Tibial nerve (tissue), 4 donors: ENCODE data around the gene DIO2. TPM values are rescaled to one million over a fixed set of nuclear protein-coding genes. Genes with fewer than 3 reads are reported as not detected.

Source experiments
- DNase-seq, 2 donors: peaks; one replicate each; pipeline ENCODE4 v3.0.0-alpha.2; 2019; ENCODE audit warnings: low spot score in 2 of 2
- H3K27ac ChIP-seq, 4 donors: fragments of 200-600 bp; sonication (generic) in 3 of 4; one replicate each; pipeline ENCODE4 v1.5.1; 2017 to 2019; ENCODE audit warnings: mild to moderate bottlenecking in 1 of 4
- H3K27me3 ChIP-seq, 2 donors: fragments of 200-600 bp; sonication (generic) in 1 of 2; one replicate each; pipeline versions ENCODE4 v1.5.1 to v1.6.0; 2017 to 2019
- H3K36me3 ChIP-seq, 3 donors: fragments of 200-600 bp; sonication (generic); one replicate each; pipeline ENCODE4 v1.5.1; 2018 to 2019
- H3K4me1 ChIP-seq, 4 donors: fragments of 200-600 bp; sonication (generic) in 3 of 4; one replicate each; pipeline ENCODE4 v1.5.1; 2017 to 2019
- H3K4me3 ChIP-seq, 4 donors: fragments of 200-600 bp; sonication (generic) in 3 of 4; one replicate each; pipeline ENCODE4 v1.5.1; 2017 to 2019; ENCODE audit warnings: mild to moderate bottlenecking in 1 of 4, moderate library complexity in 1 of 4
- H3K9me3 ChIP-seq, 4 donors: fragments of 200-600 bp; sonication (generic) in 3 of 4; one replicate each; pipeline ENCODE4 v1.5.1; 2017 to 2019
- EP300 ChIP-seq, 2 donors: sonication (generic); formaldehyde crosslinking; IDR thresholded peaks; one replicate each; pipeline ENCODE4 v1.6.1; 2017; ENCODE audit warnings: antibody characterized with exemption in 2 of 2, mild to moderate bottlenecking in 1 of 2
- POLR2A ChIP-seq, 2 donors: fragments of 450-650 bp; IDR thresholded peaks; one replicate each; pipeline ENCODE4 v1.6.1; 2017; ENCODE audit warnings: antibody characterized with exemption in 2 of 2, mild to moderate bottlenecking in 2 of 2, moderate library complexity in 2 of 2
- WGBS, 2 donors: methylation state at CpG; one replicate each; pipeline ENCODE4 v1.1.5; 2018; 5-methylcytosine and 5-hydroxymethylcytosine counted together
- total RNA-seq, 4 donors: library from RNA; depleted of rRNA; stranded (reverse); fragments of >200 nt; gene quantifications; one replicate each; pipeline ENCODE4 v1.1.0, GENCODE V29; 2016
- TF ChIP-seq, protein P1 (sequence below), 5 experiments: fragments of 200-600 bp in 3 of 5; fragments of 450-650 bp in 2 of 5; sonication (generic) in 3 of 5; IDR thresholded peaks; one replicate each; pipeline ENCODE4 v1.5.1; 2016 to 2019; ENCODE audit warnings: antibody characterized with exemption in 5 of 5, mild to moderate bottlenecking in 3 of 5, moderate library complexity in 2 of 5

The DIO2 gene
- 1 to 10 TPM in 3 of 4 donors, under 1 TPM in 1; 0.84 to 5.9 (median 2.8) TPM for total RNA-seq

DNA sequence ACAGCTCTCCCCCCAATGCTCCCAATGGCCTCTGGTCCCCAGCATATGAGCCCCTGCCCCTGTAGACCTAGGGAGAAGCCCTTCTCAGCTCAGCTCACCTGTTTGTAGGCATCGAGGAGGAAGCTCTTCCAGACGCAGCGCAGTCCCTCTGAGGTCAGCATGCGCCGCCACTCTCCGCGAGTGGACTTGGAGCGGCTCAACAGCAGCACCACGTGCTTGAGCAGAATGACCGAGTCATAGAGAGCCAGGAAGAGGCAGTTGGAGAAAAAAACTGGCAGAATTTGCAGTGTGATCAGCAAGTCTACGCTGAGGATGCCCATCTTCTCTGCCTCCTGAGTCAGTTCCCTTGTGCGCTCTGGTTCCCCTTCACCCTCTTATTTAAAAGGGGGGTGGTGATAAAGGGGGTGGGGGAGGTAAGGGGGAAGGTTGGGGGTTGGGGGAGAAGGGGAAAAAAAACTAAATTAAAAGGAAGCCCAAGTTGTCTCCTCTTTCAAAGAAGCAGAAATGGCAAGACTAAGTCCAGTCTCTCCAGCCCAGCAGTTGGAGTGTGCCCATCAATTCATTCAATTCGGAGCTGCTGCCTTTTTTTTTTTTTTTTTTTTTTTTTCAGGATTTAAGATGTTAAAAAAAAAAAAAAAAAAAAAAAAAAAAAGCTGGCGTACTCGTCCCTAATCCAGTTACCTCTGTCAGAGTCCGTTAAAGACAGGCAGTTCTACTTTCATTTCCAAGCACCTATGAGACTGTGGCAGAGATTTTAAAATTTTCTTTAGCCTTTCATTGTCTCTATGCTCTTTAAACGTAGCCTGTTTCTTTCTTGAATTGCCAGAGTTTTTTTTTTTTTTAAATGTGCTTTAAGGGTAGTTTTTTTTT, at the start of gene DIO2:
Gene DIO2 (minus strand): TSS at position 352 of the 870 bp plus-strand sequence. CDS start 32 bp downstream, at position 320.
- Histone ChIP-seq H3K4me3 (peak within 1 kb of the TSS in 2 of 4 donors; percentile 22 to 36), H3K9me3 (no peaks in the 10 kb centered on the region), H3K4me1 (peaks cover 0 to 20% (median 0%) of the 10 kb centered on the region in 4 donors), H3K27ac (peak within 1 kb of the TSS in 2 of 4 donors; percentile 20 to 53), H3K27me3 (no peaks in the 10 kb centered on the region), H3K36me3 (no peaks in the 10 kb centered on the region)
- TF ChIP-seq POLR2A (IDR thresholded peaks at IDR 0.05) (peak in 1 of 2 donors; percentile 24), EP300 (IDR thresholded peaks at IDR 0.05) (no peak)
- 47 to 49% methylated on average over 17 of the region's 17 CpGs for WGBS, 2 donors
- DNase-seq: peak; percentile 26 to 36

DNA sequence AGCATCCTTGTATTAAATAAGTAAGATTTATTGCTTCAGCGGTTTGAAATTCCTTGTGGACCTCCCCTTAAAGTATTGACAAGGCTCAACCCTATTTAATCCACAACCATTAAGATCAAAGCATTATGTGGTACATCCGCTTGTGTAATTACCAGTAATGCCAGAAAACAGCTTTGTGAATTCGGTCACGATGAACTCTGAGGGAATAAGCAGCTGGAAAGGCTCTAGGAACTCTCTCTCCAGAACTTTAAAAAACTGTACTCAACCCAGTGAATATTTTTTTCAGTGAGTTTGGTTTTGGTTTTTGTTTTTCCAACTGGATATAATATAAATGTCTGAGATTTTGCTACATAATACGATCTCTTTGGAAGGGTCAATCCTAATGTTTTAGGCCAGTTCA, 49.3 kb upstream of the DIO2 start:
- Histone ChIP-seq H3K4me1 (peaks cover 0 to 15% (median 0%) of the 10 kb centered on the region in 4 donors), H3K36me3 (no peaks in the 10 kb centered on the region), H3K9me3 (no peaks in the 10 kb centered on the region), H3K4me3 (no peak overlapping the region), H3K27me3 (no peaks in the 10 kb centered on the region), H3K27ac (peak overlapping the region in 2 of 4 donors; percentile 21 to 23)
- WGBS, 2 donors: 68% methylated on average over 5 of the region's 5 CpGs
- no peak for TF ChIP-seq EP300 (IDR thresholded peaks at IDR 0.05)
- TF ChIP-seq POLR2A (IDR thresholded peaks at IDR 0.05): no peak
- TF ChIP-seq, protein P1, sequence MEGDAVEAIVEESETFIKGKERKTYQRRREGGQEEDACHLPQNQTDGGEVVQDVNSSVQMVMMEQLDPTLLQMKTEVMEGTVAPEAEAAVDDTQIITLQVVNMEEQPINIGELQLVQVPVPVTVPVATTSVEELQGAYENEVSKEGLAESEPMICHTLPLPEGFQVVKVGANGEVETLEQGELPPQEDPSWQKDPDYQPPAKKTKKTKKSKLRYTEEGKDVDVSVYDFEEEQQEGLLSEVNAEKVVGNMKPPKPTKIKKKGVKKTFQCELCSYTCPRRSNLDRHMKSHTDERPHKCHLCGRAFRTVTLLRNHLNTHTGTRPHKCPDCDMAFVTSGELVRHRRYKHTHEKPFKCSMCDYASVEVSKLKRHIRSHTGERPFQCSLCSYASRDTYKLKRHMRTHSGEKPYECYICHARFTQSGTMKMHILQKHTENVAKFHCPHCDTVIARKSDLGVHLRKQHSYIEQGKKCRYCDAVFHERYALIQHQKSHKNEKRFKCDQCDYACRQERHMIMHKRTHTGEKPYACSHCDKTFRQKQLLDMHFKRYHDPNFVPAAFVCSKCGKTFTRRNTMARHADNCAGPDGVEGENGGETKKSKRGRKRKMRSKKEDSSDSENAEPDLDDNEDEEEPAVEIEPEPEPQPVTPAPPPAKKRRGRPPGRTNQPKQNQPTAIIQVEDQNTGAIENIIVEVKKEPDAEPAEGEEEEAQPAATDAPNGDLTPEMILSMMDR (IDR thresholded peaks at IDR 0.05): no peak
- DNase-seq: no peak

DNA sequence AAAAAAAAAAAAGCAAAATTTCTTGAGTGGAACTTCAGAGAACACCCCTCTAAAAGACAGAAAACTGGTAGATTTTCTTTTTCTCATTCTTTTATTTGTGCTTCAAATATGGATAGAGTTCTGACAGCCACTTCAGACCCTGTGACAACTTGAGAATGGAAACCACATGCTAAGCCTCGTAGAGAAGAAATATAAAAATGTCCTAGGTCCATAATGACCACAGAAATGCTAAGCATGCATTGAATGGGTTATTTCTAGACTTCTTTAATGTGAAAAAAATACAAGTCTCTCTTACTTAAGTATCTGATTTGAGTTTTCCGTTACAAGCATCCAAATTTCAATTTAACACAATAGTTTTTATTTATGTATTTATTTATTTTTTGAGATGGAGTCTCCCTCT, 28.3 kb upstream of the DIO2 start:
- H3K36me3 ChIP-seq: no peaks in the 10 kb centered on the region
- H3K27me3 ChIP-seq: no peaks in the 10 kb centered on the region
- DNase-seq: no peak
- H3K9me3 ChIP-seq: peaks cover 0 to 27% (median 0%) of the 10 kb centered on the region in 4 donors
- no peak overlapping the region for H3K27ac ChIP-seq
- no peaks in the 10 kb centered on the region for H3K4me1 ChIP-seq
- H3K4me3 ChIP-seq: no peak overlapping the region
- TF ChIP-seq POLR2A (IDR thresholded peaks at IDR 0.05) (no peak), EP300 (IDR thresholded peaks at IDR 0.05) (no peak)
- TF ChIP-seq, protein P1 (IDR thresholded peaks at IDR 0.05): no peak
- WGBS, 2 donors: 78 to 79% methylated on average over 2 of the region's 2 CpGs

DNA sequence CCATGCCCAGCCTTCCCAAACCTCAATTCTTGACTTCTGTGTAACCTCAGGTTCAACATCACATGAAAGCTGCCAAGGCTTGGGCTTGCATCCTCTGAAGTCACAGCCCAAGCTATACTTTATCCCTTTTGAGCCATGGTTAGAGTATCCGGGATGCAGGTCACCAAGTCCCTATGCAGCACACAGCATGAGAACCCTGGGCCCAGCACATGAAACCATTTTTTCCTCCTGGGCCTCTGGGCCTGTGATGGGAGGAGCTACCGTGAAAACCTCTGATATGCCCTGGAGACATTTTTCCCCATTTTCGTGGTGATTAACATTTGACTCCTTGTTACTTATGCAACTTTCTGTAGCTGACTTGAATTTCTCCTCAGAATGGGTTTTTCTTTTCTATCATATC, 25.8 kb upstream of the DIO2 start:
- H3K9me3 ChIP-seq: peaks cover 0 to 27% (median 0%) of the 10 kb centered on the region in 4 donors
- no peaks in the 10 kb centered on the region for H3K36me3 ChIP-seq
- TF ChIP-seq POLR2A (IDR thresholded peaks at IDR 0.05) (no peak), EP300 (IDR thresholded peaks at IDR 0.05) (no peak)
- TF ChIP-seq, protein P1 (IDR thresholded peaks at IDR 0.05): no peak
- H3K27ac ChIP-seq: no peak overlapping the region
- H3K4me1 ChIP-seq: no peaks in the 10 kb centered on the region
- H3K27me3 ChIP-seq: no peaks in the 10 kb centered on the region
- DNase-seq: no peak
- no peak overlapping the region for H3K4me3 ChIP-seq
- 81 to 85% methylated on average over 3 of the region's 3 CpGs for WGBS, 2 donors

DNA sequence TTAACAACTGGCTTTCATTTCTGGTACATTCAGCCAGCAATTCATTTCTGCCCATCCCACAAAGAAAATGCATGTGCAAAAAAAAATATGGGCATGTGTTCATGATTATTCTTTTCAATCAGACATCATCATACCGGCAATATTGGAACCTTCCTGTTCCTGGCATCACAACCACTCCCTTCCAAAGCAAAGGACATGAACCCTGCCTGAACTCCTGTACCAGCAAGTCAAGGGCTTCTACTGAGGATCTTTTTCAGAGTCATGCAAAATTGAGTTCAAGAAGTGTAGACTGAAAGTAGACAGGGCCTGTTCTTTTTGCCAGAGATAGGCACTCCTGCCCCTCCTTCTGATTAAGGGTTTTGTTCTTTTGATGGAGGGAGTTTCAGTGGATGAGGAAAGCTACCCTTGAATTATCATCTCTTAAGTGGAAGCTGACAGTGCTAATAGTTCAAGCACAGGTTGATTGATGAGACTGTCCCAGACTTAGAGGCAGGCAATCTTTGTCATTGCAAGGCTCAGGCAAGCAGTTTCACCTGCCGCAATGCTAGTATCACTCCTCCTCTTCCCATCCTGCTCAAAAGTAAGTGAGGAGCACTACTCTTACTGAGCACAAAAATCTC, 22.3 kb upstream of the DIO2 start:
- H3K4me3 ChIP-seq: no peak overlapping the region
- no peaks in the 10 kb centered on the region for H3K36me3 ChIP-seq
- H3K27ac ChIP-seq: no peak overlapping the region
- H3K4me1 ChIP-seq: no peaks in the 10 kb centered on the region
- TF ChIP-seq EP300 (IDR thresholded peaks at IDR 0.05): no peak
- TF ChIP-seq, protein P1 (IDR thresholded peaks at IDR 0.05): no peak
- TF ChIP-seq POLR2A (IDR thresholded peaks at IDR 0.05): no peak
- 79 to 88% methylated on average over 2 of the region's 2 CpGs for WGBS, 2 donors
- H3K27me3 ChIP-seq: no peaks in the 10 kb centered on the region
- H3K9me3 ChIP-seq: peaks cover 0 to 32% (median 0%) of the 10 kb centered on the region in 4 donors
- DNase-seq: no peak
